HG02678 (cell line): Measurements from ENCODE around the gene LIF.
"Not testable (repeated sequence)": the region's sequence is repeated elsewhere in the genome, so short reads cannot be mapped to it uniquely, and the experiment has no call there.

Experiments used
- ATAC-seq: cut with Tn5 transposase; IDR thresholded peaks from one replicate; pipeline ENCODE4 v1.9.1; 2021; ENCODE audit warnings: mild to moderate bottlenecking, moderate library complexity; ENCODE audit not compliant: unreplicated experiment

LIF gene

DNA sequence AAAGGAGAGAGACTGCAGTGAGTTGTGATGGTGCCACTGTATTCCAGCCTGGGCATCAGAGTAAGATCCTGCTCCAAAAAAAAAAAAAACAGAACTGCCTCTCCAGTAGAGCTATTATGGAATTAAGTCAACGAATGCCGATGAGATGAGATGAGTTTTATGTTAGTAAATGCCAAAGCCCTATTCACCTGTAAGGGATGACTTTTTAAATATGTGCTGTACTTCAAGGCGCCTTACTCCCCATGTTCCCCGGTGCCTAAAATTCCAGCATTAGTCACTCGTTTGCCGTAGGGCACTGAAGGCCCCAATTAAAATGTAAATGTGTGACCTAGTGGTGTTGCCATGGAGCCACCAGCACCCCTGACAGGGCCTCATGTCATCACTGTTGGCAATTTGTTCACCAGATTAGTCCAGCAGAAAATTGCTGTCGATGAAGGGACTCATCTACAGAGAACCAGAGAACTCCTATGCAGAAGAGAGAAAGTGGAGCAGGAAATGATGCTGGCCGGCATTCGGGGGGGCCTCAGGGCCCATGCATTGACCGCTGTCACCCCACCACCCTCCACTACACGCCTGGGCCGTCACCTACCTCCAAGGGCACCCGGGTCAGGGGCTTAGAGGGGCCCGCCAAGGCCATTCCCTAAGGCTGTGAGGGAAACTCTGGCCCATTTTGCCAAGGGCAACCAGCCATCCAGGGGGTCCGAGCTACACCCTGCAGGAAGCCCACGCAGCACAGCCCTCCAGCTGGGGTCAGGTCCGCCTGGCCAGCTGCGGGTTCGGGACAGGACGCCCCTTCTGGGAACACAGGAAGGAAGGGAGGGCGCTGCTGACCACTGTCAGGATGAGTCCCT is 17.8 kb downstream of the LIF start:
- ATAC-seq: no peak

DNA sequence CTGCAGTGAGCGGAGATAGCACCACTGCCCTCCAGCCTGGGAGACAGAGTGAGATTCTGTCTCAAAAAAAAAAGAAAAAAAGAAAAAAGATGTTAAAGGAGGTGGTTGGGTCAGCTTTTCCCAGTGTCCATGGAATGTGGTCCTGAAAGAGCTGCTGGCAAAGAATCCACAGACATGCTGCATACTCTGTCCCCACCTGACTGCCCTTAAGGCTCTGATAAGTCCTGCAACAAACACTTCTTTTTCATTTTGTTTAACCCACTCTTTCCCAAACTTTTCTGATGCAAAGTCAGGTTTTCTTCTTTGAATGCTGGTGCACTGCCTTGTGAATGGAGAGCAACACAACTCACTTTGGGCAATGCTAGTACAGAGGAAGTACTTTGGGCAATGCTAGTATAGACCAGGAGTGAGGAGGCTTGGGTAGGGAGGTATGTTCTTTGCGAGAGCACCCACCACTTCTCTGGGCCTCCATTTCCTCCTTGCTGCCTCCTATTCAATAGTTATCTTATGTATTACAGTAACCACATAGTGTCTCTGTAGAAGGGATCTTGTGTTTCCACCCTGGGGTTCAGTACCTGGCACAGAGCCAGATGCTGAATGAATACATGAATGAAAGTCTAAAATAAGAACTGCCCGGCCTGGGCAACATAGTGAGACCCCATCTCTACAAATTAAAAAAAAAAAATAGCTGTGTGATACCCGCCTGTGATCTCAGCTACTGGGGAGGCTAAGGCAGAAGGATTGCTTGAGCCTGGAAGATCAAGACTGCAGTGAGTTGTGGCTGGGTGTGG is 18.9 kb downstream of the LIF start:
- no peak for ATAC-seq

DNA sequence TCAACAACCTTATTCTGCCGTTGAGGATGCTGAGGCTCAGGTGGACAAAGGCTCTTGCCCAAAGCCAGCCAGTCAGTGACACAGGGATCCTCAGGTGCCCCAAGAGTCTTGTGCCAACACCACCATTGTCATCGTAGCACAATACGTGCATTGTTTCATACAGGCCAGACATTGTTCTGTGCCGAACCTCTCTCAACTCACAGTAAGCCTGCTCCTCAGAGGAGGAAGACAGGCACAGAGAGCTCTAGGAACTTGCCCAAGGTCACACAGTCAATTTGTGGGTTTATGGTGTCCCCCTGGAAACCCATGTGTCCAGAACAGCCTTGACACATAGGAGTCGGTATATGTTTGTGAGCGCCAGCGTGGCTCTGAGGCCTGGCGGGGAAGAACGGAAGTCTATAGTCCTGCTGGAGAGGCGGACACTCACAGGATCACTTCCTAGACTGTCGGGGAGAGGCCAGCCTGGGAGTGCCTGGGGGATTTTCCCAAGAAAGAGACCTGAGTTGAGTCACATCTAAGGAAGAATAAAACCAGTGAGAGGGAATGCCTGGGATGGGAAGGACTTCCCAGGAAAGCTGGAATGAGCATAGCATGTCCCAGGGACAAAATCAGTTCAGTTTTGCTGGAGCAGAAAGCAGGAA is 20.2 kb downstream of the LIF start:
- ATAC-seq: no peak

DNA sequence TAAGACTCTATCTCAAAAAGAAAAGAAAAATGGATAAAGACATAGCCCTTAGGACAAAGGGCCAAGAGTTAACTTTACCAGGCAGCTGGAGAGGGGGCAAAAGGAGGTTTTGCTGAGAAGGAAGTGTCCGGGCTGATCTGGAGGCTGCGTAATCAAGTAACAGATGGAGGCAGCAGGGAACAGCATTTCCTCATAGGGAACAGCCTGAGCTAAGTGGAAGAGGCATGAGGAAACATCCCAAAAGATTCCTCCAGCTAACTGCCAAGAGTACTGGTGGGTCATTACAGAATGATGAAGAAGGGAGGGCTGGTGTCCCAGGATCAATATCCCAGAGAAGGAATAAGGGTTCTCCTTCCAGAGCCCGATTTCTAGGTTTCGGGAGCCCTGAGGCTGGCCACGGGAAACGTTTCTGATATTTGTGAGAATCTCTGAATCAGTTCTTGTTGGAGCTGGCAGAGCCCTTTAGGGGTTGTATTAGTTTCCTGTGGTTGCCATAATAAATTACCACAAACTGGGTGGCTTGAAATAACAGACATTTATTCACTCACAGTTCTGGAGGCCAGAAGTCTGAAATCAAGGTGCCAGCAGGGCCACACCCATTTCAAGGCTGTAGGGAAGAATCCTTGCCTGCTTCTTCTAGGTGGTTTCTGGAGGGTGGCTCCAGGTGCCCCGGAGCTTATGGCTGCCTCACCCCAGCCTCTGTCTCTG is 21.2 kb downstream of the LIF start:
- no peak for ATAC-seq

DNA sequence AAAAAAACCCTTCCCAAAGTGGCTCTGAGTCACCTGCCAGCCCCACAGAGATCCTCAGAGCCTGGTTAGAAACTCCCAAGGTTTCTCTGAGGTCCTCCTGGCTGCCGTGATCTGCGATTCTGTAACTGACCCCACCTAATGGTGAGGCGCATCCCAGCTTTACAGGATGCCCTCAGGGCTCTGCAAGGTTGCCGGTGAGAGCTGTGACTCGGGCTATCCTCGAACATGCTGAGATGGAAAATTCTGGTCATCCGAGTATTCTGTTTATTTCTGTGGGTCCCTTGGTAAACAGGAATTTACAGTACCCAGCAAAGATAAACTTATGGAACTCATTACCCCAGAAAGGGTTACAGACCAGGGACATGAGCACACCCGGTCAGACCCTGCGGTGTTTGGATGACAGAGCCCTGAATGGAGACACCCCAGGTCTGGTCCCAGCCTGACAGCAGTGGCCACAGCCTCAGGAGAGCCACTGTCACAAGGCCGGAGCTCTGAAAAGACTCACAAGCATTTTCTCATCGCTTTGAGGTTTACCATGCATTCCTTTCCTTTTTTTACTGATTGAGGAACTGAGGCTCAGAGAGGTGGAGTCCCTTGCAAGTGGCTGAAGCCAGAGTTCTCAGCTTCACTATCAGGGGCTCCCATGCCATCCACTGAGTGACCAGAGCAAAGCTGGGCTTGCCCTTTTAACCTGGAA is 22.2 kb downstream of the LIF start:
- ATAC-seq: no peak

DNA sequence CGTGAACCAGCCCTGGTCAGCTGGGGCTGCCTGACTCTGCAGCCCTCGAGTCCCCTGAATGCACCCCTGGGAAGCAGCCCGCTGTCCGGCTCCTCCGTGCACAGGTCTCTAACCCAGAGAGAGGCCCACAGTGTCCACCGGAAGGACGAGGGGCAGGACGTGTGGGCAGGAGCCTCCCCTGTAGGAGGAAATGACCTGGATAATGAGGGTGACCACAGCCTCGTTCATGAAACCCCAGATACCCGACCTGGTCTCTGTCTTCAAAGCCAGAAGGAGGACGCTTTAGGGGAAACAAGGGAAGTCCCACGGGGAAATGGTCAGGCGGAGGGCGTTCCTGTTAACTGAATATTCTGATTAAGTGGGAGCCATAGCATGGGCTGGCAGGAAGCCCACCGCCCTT is 23.3 kb downstream of the LIF start:
- ATAC-seq: no peak

DNA sequence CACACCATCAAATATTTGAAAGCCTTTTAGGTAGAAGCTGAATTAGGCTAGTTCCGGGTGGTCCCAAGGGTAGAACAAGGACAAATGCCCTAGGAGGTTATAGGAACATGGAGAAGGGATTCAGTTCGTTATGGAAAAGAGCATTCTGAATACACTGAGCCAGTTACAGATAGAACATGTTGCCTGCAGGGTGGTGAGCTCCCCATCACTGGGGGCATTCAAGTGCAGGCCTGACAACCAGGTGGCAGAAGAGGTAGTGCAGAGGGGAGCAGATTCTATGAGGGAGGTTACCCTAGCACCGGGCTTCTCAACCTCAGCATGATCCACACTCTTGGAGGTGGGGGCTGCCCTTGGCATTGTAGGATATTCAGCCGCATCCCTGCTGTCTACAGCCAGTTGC is 24.2 kb downstream of the LIF start:
- ATAC-seq: no peak

DNA sequence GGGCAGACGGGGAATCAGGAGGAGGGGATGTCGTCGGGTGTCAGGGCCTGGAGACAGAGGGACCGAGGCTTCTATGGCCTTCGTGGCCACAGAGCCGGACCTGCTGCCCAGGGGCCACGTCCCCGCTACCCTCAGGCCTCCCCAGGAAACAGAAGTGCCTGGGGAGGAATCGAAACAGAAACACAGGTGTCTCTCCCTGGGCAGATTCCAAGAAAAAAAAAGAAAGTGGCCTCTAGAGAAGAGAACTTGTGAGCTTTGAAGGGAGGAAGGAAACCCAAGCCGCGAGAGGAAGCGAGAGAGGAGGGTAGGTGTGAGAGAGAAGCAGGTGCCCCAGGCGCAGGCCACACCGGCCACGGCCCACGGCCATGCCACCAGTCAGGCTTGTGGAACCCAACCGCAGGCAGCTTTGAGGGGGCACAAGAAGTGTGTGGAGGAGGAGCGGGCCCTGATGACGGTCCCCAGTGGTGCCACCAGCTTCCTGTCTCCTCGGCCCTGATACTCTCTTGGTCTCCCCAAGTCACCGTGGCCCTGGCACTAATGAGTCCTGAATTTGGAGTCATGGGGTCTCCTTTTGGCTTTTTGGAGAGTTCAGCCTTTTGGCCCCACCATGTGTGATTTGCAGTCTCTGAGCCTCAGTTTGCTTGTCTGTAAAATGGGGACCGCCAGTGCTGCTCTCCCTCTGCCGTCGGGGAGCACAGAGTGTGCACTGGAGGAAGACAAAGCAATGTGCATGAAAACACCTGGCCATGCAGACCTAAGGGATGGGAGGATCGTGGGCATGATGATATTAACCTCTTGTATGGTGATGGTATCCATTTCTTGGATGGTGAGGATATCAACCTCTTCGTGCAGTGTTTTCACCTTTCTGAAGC is 25.2 kb downstream of the LIF start:
- no peak for ATAC-seq

DNA sequence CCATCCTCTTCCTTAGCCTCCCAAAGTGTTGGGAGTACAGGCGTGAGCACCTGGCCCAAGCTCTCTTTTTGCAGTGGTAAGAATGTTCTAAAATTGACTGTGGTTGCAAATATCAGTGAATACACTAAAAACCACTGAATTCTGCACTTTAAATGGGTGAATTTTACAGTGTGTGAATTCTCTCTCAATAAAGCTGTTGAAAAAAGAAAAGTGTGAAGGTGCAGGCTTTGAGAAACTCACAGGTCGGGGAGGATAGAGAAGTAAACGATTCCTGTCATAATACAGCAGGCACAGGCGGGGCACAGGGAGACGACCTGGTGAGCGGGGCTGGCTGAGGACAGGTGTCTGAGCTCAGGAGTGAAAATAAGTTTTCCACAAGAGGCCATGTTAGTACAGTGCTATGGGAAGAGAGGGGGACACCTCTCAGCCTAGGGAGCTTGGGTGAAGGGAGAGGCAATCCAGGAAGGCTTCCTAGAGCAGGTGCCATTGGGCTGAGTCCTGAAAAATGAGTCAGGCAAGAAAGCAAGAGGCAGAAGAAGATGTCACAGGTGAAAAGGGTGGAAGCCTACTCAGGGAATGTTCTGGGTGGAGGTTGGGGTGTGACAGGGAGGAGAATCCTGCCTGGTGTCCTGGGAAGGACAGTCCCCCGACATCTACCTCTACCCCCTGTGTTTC is 26.1 kb downstream of the LIF start:
- ATAC-seq: no peak

DNA sequence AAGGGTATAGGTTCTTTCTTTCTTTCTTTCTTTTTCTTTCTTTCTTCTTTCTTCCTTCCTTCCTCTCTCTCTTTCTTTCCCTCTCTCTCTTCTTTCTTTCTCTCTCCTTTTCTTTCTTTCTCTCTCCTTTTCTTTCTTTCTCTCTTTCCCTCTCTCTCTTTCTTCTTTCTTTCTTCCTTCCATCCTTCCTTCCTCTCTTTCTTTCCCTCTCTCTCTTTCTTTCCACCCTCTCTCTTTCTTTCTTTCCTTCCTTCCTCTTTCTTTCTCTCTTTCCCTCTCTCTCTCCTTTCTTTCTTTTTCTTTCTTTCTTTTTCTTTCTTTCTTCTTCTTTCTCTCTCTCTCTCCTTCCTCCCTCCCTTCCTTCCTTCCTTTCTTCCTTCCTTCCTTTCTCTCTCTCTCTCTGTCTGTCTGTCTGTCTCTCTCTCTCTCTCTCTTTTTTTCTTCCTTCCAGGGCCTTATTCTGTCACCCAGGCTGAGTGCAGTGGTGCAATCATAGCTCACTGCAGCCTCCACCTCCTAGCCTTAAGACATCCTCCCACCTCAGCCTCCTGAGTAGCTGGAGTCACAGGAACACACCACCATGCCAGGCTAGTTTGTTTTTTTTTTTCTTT is 26.8 kb downstream of the LIF start:
- no peak for ATAC-seq

DNA sequence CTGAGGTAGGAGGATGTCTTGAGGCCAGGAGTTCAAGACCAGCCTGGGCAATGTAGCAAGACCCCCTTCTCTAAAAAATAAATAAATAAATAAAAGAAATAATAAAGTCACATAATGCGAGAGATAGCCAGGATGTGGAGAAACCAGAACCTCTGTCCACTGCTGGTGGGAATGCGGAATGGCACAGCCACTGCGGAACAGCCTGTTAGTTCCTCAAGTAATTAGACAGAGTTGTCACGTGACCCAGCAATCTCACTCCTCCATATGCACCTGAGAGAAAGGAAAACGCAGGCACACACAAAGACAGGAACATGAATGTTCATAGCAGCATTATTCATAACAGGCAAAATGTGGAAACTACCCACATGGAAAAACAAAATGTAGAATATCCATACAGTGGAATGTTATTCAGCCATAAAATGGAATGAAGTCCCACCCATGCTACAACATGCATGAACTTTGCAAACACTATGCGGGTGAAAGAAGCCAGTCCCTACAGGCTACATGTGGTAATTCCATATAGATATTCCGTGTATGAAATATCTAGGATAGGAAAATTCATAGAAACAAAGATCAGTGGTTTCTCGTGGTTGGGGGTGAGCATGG is 27.4 kb downstream of the LIF start:
- no peak for ATAC-seq

DNA sequence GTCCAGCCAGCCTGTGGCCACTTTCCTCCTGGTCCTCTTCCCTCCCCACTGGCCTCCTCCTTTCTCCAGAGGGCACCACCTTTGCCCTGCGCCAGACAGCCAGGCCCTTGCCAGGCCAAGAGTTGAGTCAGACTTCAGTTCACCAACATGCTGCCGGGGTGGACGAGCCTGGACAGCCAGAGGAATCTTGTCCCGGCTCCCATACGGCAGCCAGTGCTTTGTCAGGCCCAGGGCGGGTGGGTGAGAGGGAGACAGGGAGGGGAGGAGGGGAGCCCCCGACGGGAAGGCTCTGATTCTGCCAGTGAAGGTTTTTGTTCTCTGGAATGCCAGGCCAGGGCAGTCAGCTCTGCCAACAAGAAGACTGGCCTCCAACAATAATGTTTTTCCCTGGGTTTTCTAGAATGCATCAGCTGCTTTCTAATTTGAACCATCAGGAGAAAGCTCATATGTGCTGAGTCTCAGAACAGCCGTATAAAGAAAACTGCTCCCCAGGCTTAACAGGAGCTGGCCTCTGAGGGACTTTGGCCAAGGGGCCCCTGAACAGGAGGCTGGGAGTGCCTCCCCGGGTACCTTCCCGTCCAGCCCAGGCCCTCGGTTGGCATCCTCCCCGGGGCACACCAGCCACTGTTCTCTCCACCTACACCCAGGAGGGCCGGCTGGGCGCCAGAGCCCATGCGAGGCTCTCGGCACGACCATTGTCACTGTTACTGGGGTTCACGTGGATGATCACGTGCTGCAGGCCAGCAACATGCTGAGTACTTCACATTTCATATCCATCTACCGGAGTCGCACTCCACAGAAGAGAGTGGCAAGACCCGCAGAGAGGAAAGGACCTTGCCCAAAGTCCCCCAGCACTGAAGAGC is 28.6 kb downstream of the LIF start:
- ATAC-seq: no peak

DNA sequence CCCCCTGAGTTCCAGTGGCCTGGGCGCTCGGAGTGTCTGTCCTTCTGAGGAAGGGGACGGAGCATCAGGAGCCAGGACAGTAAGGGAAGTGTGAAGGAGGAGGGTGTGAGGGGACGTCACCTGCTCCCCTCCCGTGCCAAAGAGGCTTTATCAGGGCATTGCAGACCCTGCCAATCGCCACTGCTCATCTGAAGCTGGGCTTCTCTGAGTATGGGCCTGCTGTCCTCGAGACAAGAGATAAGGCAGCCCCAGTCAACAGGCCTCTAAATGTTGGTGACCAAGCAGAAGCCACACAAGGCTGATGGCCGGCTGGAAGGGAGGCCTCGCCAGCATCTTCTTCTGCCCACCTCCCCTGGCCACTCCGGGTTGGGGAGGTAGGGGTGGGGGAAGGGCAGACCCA is 29.8 kb downstream of the LIF start:
- no peak for ATAC-seq

DNA sequence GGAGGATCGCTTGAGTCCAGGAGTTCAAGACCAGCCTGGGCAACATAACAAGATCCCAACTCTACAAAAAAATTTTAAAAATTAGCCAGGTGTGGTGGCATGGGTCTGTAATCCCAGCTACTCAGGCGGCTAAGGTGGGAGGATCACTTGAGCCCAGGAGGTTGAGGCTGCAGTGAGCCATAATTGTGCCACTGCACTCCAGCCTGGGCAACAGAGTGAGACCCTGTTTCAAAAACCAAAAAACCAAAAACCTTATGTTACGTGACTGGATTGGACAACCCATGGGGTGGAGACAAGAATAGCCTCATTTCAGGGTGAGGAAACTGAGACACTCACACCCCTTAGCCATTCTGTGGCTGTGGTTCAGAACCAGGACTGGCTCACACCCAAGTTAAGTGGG is 30.3 kb downstream of the LIF start:
- ATAC-seq: not testable (repeated sequence)

DNA sequence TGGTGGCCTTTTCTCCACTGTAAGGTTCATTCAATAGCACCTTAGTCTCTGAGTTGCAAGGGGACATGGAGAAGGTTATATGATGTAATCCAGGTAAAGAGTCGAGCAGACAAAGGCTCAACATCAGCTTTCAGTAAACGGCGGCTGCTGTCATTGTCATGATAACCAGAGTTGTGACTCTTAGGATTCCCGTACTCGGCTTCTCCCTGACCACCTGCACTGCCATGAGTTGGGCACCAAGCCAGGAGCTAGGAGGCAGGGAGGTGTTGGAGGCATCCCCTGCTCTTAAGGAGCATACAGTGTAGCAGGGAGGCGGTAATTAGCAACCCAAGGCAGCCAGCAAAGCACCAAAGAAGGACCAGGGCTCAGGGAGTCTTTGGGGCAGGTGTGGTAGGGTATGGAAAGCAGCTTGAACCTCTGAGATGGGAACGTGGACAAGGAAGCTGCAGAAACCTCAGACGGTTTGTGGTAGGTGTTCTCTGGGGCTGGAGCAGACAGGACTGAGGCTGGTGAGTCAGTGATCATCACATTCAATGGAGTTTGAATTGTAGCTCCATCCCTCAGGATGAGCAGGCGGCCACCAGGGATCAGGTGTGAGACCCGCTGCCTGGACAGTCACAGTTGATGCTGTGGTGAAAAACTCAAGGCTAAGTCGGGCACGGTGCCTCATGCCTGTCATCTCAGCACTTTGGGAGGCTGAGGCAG is 31.7 kb downstream of the LIF start:
- no peak for ATAC-seq

DNA sequence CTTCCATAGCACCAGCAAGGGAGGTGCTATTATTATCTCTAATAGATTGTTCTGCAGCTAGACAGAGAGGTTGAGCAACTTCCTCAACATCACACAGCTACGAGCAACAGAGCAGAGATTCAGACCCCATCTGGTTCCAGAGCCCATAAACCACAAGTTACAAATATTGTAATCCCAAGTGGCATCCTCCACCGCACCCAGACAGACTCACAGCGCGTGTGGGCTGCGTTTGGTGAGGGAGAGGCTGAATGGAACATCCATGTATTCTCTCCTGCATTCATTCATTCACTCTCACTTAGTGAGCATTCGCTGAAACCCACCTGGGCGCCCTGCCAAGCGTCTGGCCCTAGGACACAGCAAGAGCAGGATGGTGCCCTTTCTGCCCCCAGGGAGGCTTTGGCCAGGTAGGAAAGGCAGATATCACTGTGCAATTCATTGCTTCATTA is 33.5 kb downstream of the LIF start:
- ATAC-seq: no peak
